ENCODE data around the gene CLCC1. TPM values are rescaled to one million over a fixed set of nuclear protein-coding genes. Genes with fewer than 3 reads are reported as not detected.
"Not testable (repeated sequence)": the region's sequence is repeated elsewhere in the genome, so short reads cannot be mapped to it uniquely, and the experiment has no call there.

The CLCC1 gene
- polyA plus RNA-seq, 1 donor (not counting 4 experiments of a cell fraction or from before 2014, with no cell fraction given) = 23.4 TPM

DNA sequence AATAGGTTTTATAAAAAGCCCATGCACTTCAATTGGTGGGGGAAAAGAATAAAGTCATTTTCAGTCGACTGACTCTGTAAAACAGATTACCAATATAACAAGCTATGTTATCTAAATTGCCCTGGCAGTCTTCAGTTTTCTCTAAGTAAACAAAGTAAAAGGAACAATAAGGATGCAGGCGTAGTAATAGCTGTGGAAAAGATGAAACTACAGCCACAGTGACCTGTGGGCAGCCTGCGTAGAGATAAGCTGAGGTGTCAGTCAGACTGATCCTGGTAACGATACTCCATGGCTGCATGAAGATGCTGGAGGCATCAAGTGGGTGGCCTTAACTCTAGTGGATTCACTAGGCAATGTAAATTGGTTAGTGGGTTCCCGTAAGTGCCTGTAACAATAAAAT is 29.3 kb downstream of the CLCC1 start:
- Histone ChIP-seq H3K36me3 (ENCODE audit: control insufficient read depth in 2 of 2, extremely low read depth in 1 of 2, insufficient read depth in 2 of 2, low read length in 2 of 2) (peaks cover 16 to 42% of the 10 kb centered on the region in 2 experiments), H3K4me3 (ENCODE audit: control insufficient read depth in 2 of 3, extremely low read depth in 1 of 3, insufficient read depth in 2 of 3, low read depth in 1 of 3, low read length in 3 of 3) (no peak overlapping the region), H3K4me1 (ENCODE audit: control insufficient read depth, extremely low read depth, insufficient read depth, low read length) (no peaks in the 10 kb centered on the region), H3K9me3 (ENCODE audit: control insufficient read depth, low read depth, low read length) (no peaks in the 10 kb centered on the region), H3K9ac (ENCODE audit: control insufficient read depth, extremely low read depth, insufficient read depth, low read length) (no peak overlapping the region), H3K79me2 (ENCODE audit: control insufficient read depth, insufficient read depth, low read length) (peaks cover 2% of the 10 kb centered on the region), H3K27me3 (ENCODE audit: control insufficient read depth, extremely low read depth, insufficient read depth, low read length) (no peaks in the 10 kb centered on the region), H4K20me1 (ENCODE audit: control insufficient read depth, extremely low read depth, insufficient read depth, low read length) (no peaks in the 10 kb centered on the region), H3K9me1 (ENCODE audit: control insufficient read depth, extremely low read depth, insufficient read depth, low read length) (no peaks in the 10 kb centered on the region), H3K27ac (ENCODE audit: control insufficient read depth, insufficient read depth, low read length) (no peak overlapping the region), H3K4me2 (ENCODE audit: control insufficient read depth, extremely low read depth, insufficient read depth, low read depth, low read length) (no peak overlapping the region), H2AFZ (ENCODE audit: control insufficient read depth, low read length) (no peak overlapping the region)
- dilution Hi-C loops (cut with MboI; ENCODE audit: extremely low pct_ligation_motif_present, low sequenced_read_pairs) = no loop called here
- DNase-seq (ENCODE audit: low read depth, low spot score) = no peak
- no peak for FAIRE-seq
- TF ChIP-seq EZH2 (IDR thresholded peaks at IDR 0.05; ENCODE audit: low read length) = no peak
- no peak for TF ChIP-seq CTCF (optimal IDR thresholded peaks at IDR 0.05 in 1 of 3, IDR thresholded peaks at IDR 0.05 in 1 of 3, conservative IDR thresholded peaks at IDR 0.05 in 1 of 3; ENCODE audit: extremely low read depth in 1 of 3, insufficient read depth in 2 of 3, low read length in 3 of 3)

DNA sequence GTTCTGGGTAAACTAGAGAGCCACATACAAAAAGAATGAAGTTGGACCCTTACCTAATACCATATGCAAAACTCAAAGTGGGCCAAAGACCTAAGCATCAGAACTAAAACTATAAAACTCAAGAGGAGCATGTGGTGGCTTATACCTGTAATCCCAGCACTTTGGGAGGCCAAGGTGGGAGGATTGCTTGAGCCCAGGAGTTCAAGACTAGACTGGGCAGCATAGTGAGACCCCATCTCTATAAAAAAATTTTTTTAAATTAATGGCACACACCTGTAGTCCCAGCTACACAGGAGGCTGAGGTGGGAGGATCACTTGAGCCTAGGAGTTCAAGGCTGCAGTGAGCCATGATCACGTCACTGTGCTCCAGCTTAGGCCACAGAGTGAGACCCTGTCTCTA is 35.7 kb downstream of the CLCC1 start:
- H3K9me3 ChIP-seq (ENCODE audit: control insufficient read depth, low read depth, low read length); H3K27me3 ChIP-seq (ENCODE audit: control insufficient read depth, extremely low read depth, insufficient read depth, low read length); DNase-seq (ENCODE audit: low read depth, low spot score); FAIRE-seq; H4K20me1 ChIP-seq (ENCODE audit: control insufficient read depth, extremely low read depth, insufficient read depth, low read length); H3K4me3 ChIP-seq (ENCODE audit: control insufficient read depth in 2 of 3, extremely low read depth in 1 of 3, insufficient read depth in 2 of 3, low read depth in 1 of 3, low read length in 3 of 3); dilution Hi-C loops (cut with MboI; ENCODE audit: extremely low pct_ligation_motif_present, low sequenced_read_pairs); H3K27ac ChIP-seq (ENCODE audit: control insufficient read depth, insufficient read depth, low read length); H3K9me1 ChIP-seq (ENCODE audit: control insufficient read depth, extremely low read depth, insufficient read depth, low read length); H2AFZ ChIP-seq (ENCODE audit: control insufficient read depth, low read length); H3K4me2 ChIP-seq (ENCODE audit: control insufficient read depth, extremely low read depth, insufficient read depth, low read depth, low read length); H3K9ac ChIP-seq (ENCODE audit: control insufficient read depth, extremely low read depth, insufficient read depth, low read length); H3K79me2 ChIP-seq (ENCODE audit: control insufficient read depth, insufficient read depth, low read length); H3K4me1 ChIP-seq (ENCODE audit: control insufficient read depth, extremely low read depth, insufficient read depth, low read length): not testable (repeated sequence)
- H3K36me3 ChIP-seq (ENCODE audit: control insufficient read depth in 2 of 2, extremely low read depth in 1 of 2, insufficient read depth in 2 of 2, low read length in 2 of 2) = peaks cover 21 to 39% of the 10 kb centered on the region in 2 experiments

DNA sequence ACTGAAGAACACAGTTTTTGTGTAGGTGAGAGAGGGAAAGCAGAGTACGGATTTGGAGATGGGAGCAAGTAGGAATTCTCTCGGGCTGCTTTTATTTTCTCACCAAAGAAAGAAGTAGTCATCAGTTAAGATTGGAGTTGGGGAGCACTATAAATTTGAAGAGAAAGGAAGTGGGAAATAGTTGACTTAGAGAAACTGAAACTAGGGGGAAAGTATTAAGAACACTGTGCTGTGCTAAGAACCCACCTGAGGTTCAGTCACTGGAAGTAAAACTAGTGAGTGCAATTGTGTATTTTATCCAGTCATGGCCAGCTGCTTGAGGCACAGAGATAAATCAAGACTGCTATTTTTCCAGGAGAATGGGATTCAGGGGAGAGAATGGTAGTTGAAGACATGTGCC is 37.4 kb downstream of the CLCC1 start:
- Histone ChIP-seq H4K20me1 (ENCODE audit: control insufficient read depth, extremely low read depth, insufficient read depth, low read length) (no peaks in the 10 kb centered on the region), H3K9me1 (ENCODE audit: control insufficient read depth, extremely low read depth, insufficient read depth, low read length) (no peaks in the 10 kb centered on the region), H3K36me3 (ENCODE audit: control insufficient read depth in 2 of 2, extremely low read depth in 1 of 2, insufficient read depth in 2 of 2, low read length in 2 of 2) (peaks cover 23 to 33% of the 10 kb centered on the region in 2 experiments), H3K9me3 (ENCODE audit: control insufficient read depth, low read depth, low read length) (no peaks in the 10 kb centered on the region), H3K4me1 (ENCODE audit: control insufficient read depth, extremely low read depth, insufficient read depth, low read length) (no peaks in the 10 kb centered on the region), H3K27me3 (ENCODE audit: control insufficient read depth, extremely low read depth, insufficient read depth, low read length) (no peaks in the 10 kb centered on the region), H3K79me2 (ENCODE audit: control insufficient read depth, insufficient read depth, low read length) (no peaks in the 10 kb centered on the region), H3K27ac (ENCODE audit: control insufficient read depth, insufficient read depth, low read length) (no peak overlapping the region), H3K9ac (ENCODE audit: control insufficient read depth, extremely low read depth, insufficient read depth, low read length) (no peak overlapping the region), H3K4me3 (ENCODE audit: control insufficient read depth in 2 of 3, extremely low read depth in 1 of 3, insufficient read depth in 2 of 3, low read depth in 1 of 3, low read length in 3 of 3) (no peak overlapping the region), H3K4me2 (ENCODE audit: control insufficient read depth, extremely low read depth, insufficient read depth, low read depth, low read length) (no peak overlapping the region), H2AFZ (ENCODE audit: control insufficient read depth, low read length) (no peak overlapping the region)
- no peak for DNase-seq (ENCODE audit: low read depth, low spot score)
- no peak for FAIRE-seq
- TF ChIP-seq CTCF (optimal IDR thresholded peaks at IDR 0.05 in 1 of 3, IDR thresholded peaks at IDR 0.05 in 1 of 3, conservative IDR thresholded peaks at IDR 0.05 in 1 of 3; ENCODE audit: extremely low read depth in 1 of 3, insufficient read depth in 2 of 3, low read length in 3 of 3) (no peak), EZH2 (IDR thresholded peaks at IDR 0.05; ENCODE audit: low read length) (no peak)
- dilution Hi-C loops (cut with MboI; ENCODE audit: extremely low pct_ligation_motif_present, low sequenced_read_pairs) = no loop called here

Measured in keratinocyte (primary cell).